Heart left ventricle (tissue), 13 donors: ENCODE data around the gene LRRC28.

Experiments used
- CTCF ChIP-seq, 12 donors: fragments of 200-600 bp; sonication (generic) in 4 of 12; IDR thresholded peaks; one replicate each; pipeline versions ENCODE4 v1.5.0 to v1.8.0; 2018 to 2022; ENCODE audit warnings: antibody characterized with exemption in 12 of 12, mild to moderate bottlenecking in 5 of 12
- POLR2A ChIP-seq, 2 donors: fragments of 450-650 bp; IDR thresholded peaks; one replicate each; pipeline ENCODE4 v1.6.1; 2017; ENCODE audit warnings: antibody characterized with exemption in 2 of 2, mild to moderate bottlenecking in 2 of 2, moderate library complexity in 2 of 2
- donor health status: ischemic (EF 13 %, LVEDD 7.1; RV severe dilation, severe dysfunction).
- donor health status: DM: no; HTN: yes; CAD: no.
- donor health status: DM: no; HTN: no; CAD: no.
- donor health status: ischemic (EF 25% LVEDD 6.9; RV normal size, moderate dysfunction).
- donor health status: ischemic (EF 25% LVEDD 5.7; RV mildly dilated, moderate dysfunction).
- donor health status: ischemic (EF 35%, LVEDD 5.7; RV mildly dilated, moderate dysfunction).
- donor health status: nonischemic (EF 11% LVEDD 7.7; RV severe dilation, severe dysfunction).
- donor health status: DM: yes; HTN: yes; CAD: no.
- donor health status: PGD.
- donor health status: ischemic (EF 29% LVEDD 5.4; RV normal size, mild dysfunction).
- donor health status: nonischemic (EF 23%, LVEDD 6.1; RV moderate dilation, normal function).

GRCh38 chr15:99423186-99424130, 172.2 kb downstream of the LRRC28 start:
- TF ChIP-seq POLR2A (IDR thresholded peaks at IDR 0.05) (no peak), CTCF (IDR thresholded peaks at IDR 0.05) (no peak)
